Measurements from ENCODE around the gene MXRA8. TPM values are rescaled to one million over a fixed set of nuclear protein-coding genes. Genes with fewer than 3 reads are reported as not detected.
A peak's percentile ranks its signal among the peaks of the same experiment; 100 is the strongest.
"Not testable (repeated sequence)": the region's sequence is repeated elsewhere in the genome, so short reads cannot be mapped to it uniquely, and the experiment has no call there.

Gene MXRA8
- total and polyA plus RNA-seq, 8 donors = 78.3 to 151 (median 136) TPM

- TF ChIP-seq, protein P1, sequence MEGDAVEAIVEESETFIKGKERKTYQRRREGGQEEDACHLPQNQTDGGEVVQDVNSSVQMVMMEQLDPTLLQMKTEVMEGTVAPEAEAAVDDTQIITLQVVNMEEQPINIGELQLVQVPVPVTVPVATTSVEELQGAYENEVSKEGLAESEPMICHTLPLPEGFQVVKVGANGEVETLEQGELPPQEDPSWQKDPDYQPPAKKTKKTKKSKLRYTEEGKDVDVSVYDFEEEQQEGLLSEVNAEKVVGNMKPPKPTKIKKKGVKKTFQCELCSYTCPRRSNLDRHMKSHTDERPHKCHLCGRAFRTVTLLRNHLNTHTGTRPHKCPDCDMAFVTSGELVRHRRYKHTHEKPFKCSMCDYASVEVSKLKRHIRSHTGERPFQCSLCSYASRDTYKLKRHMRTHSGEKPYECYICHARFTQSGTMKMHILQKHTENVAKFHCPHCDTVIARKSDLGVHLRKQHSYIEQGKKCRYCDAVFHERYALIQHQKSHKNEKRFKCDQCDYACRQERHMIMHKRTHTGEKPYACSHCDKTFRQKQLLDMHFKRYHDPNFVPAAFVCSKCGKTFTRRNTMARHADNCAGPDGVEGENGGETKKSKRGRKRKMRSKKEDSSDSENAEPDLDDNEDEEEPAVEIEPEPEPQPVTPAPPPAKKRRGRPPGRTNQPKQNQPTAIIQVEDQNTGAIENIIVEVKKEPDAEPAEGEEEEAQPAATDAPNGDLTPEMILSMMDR (IDR thresholded peaks at IDR 0.05) = no peak
- peaks cover 9 to 54% of the 10 kb centered on the region in 2 donors for H3K4me1 ChIP-seq
- H3K27me3 ChIP-seq = no peaks in the 10 kb centered on the region
- DNase-seq (peak in 1 of 4 donors; percentile 79), ATAC-seq (peak; percentile 2)
- H3K27ac ChIP-seq = peak overlapping the region; percentile 72 to 91
- H3K9me3 ChIP-seq = no peaks in the 10 kb centered on the region
- peaks cover 0 to 46% of the 10 kb centered on the region in 2 donors for H3K36me3 ChIP-seq
- H3K4me3 ChIP-seq = peak overlapping the region; percentile 86 to 99
- intact Hi-C loops (cut with DNase I) = no loop called here
Observed at GRCh38 chr1:1406101-1406820, 47.9 kb upstream of the MXRA8 start.

DNA sequence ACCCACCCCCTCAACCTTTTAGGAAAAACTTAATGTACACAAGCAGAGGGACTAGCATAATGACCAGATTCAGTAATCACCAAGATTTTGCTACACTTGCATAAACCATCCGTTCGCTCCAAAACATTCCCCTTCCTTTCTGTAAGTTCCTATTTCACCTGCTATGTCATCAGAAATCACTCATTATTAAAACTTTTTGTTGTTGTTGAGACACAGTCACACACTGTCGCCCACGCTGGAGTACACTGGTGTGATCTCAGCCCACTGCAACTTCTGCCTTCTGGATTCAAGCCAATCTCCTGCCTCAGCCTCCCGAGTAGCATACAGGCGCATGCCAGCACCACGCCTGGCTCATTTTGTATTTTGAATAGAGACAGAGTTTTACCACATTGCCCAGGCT lies 45.3 kb upstream of the MXRA8 start:
- Histone ChIP-seq H3K27me3 (no peaks in the 10 kb centered on the region), H3K36me3 (peaks cover 0 to 54% of the 10 kb centered on the region in 2 donors), H3K9me3 (no peaks in the 10 kb centered on the region), H3K4me1 (peaks cover 14 to 59% of the 10 kb centered on the region in 2 donors), H3K27ac (no peak overlapping the region), H3K4me3 (no peak overlapping the region)
- DNase-seq (no peak), ATAC-seq (no peak)
- intact Hi-C loops (cut with DNase I) = no loop called here
- TF ChIP-seq, protein P1 (IDR thresholded peaks at IDR 0.05) = no peak

- ATAC-seq; H3K27ac ChIP-seq; H3K4me3 ChIP-seq; H3K9me3 ChIP-seq; H3K27me3 ChIP-seq; intact Hi-C loops (cut with DNase I): not testable (repeated sequence)
- peaks cover 0 to 56% of the 10 kb centered on the region in 2 donors for H3K36me3 ChIP-seq
- H3K4me1 ChIP-seq = peaks cover 10 to 56% of the 10 kb centered on the region in 2 donors
- peak in 1 of 4 donors; percentile 13 for DNase-seq
Observed at GRCh38 chr1:1402901-1403392, 44.6 kb upstream of the MXRA8 start.

- peak overlapping the region in 1 of 2 donors; percentile 5 for H3K27ac ChIP-seq
- H3K4me1 ChIP-seq = peaks cover 16 to 58% of the 10 kb centered on the region in 2 donors
- intact Hi-C loops (cut with DNase I) = no loop called here
- ATAC-seq (no peak), DNase-seq (peak in 1 of 4 donors; percentile 52)
- no peaks in the 10 kb centered on the region for H3K27me3 ChIP-seq
- peaks cover 0 to 62% of the 10 kb centered on the region in 2 donors for H3K36me3 ChIP-seq
- no peak overlapping the region for H3K4me3 ChIP-seq
- H3K9me3 ChIP-seq = no peaks in the 10 kb centered on the region
- TF ChIP-seq, protein P1 (IDR thresholded peaks at IDR 0.05) = peak in 1 of 2 donors; percentile 42
Observed at GRCh38 chr1:1402072-1402900, 43.9 kb upstream of the MXRA8 start.

- peaks cover 0 to 70% of the 10 kb centered on the region in 2 donors for H3K36me3 ChIP-seq
- no peaks in the 10 kb centered on the region for H3K9me3 ChIP-seq
- TF ChIP-seq, protein P1 (IDR thresholded peaks at IDR 0.05) = no peak
- intact Hi-C loops (cut with DNase I) = no loop called here
- no peaks in the 10 kb centered on the region for H3K27me3 ChIP-seq
- peak overlapping the region in 1 of 2 donors; percentile 5 for H3K27ac ChIP-seq
- DNase-seq (peak in 1 of 4 donors; percentile 50), ATAC-seq (no peak)
- H3K4me3 ChIP-seq = no peak overlapping the region
- H3K4me1 ChIP-seq = peaks cover 16 to 62% of the 10 kb centered on the region in 2 donors
Observed at GRCh38 chr1:1401457-1402010, 43.2 kb upstream of the MXRA8 start.
